Prostate gland (tissue), 2 donors: Measurements from ENCODE around the gene DLEU7. TPM values are rescaled to one million over a fixed set of nuclear protein-coding genes. Genes with fewer than 3 reads are reported as not detected.

ENCODE experiments used
- DNase-seq: peaks from one replicate; pipeline ENCODE4 v3.0.0-alpha.2; 2019; ENCODE audit warnings: low spot score
- H3K27ac ChIP-seq, 2 donors: fragments of 200-600 bp; sonication (generic); 2 replicates each; pipeline ENCODE4 v1.5.1; 2017 to 2019
- H3K27me3 ChIP-seq: fragments of 200-600 bp; sonication (generic); replicated peaks from 2 replicates; pipeline ENCODE4 v1.5.1; 2019; ENCODE audit not compliant: insufficient read depth
- H3K36me3 ChIP-seq, 2 donors: fragments of 200-600 bp; sonication (generic); 1 replicate in 1 of 2; 2 replicates in 1 of 2; pipeline versions ENCODE4 v1.5.1 to v1.8.1; 2017 to 2019
- H3K4me1 ChIP-seq: fragments of 200-600 bp; sonication (generic); replicated peaks from 2 replicates; pipeline ENCODE4 v1.5.1; 2019
- H3K4me3 ChIP-seq, 2 donors: fragments of 200-600 bp; sonication (generic); 2 replicates each; pipeline ENCODE4 v1.5.1; 2017 to 2019
- H3K9me3 ChIP-seq: fragments of 200-600 bp; sonication (generic); 2 replicates; pipeline ENCODE4 v1.5.1; 2017
- CTCF ChIP-seq, 4 experiments: fragments of 200-600 bp in 2 of 4; fragments of 450-650 bp in 2 of 4; sonication (generic) in 2 of 4; IDR thresholded peaks; 1 replicate in 3 of 4; 2 replicates in 1 of 4; pipeline ENCODE4 v1.5.1; 2016 to 2019; ENCODE audit warnings: antibody characterized with exemption in 4 of 4, mild to moderate bottlenecking in 2 of 4, moderate library complexity in 2 of 4
- POLR2A ChIP-seq: fragments of 450-650 bp; IDR thresholded peaks from one replicate; pipeline ENCODE4 v1.6.1; 2016; ENCODE audit warnings: antibody characterized with exemption, mild to moderate bottlenecking
- POLR2AphosphoS5 ChIP-seq: sonication (generic); formaldehyde crosslinking; IDR thresholded peaks from one replicate; pipeline ENCODE4 v1.6.1; 2017; ENCODE audit warnings: antibody characterized with exemption
- WGBS: methylation state at CpG from one replicate; pipeline ENCODE4 v1.1.5; 2018; 5-methylcytosine and 5-hydroxymethylcytosine counted together
- intact Hi-C: fragments of 100-400 bp; cut with DNase I; formaldehyde crosslinking; loops from one replicate; pipeline ENCODE4 v1.14.2; 2022
- total RNA-seq, 2 donors: library from RNA; depleted of rRNA; stranded (reverse); fragments of >200 nt; gene quantifications; one replicate each; pipeline ENCODE4 v1.1.0, GENCODE V29; 2016

DLEU7 gene
- total RNA-seq, 2 donors from 2014 or later = 0.09 to 0.45 TPM

GRCh38 chr13:50810998-50811397, 32.5 kb downstream of the DLEU7 start:
- Histone ChIP-seq H3K4me1 (no peaks in the 10 kb centered on the region), H3K27me3 (no peaks in the 10 kb centered on the region), H3K9me3 (no peaks in the 10 kb centered on the region), H3K36me3 (no peaks in the 10 kb centered on the region), H3K4me3 (no peak overlapping the region), H3K27ac (no peak overlapping the region)
- no peak for TF ChIP-seq CTCF (IDR thresholded peaks at IDR 0.05)
- TF ChIP-seq POLR2AphosphoS5 = no peak
- no peak for TF ChIP-seq POLR2A
- DNase-seq = no peak
- 85% methylated on average over 2 of the region's 2 CpGs for WGBS
- intact Hi-C loops = no loop called here

DNA sequence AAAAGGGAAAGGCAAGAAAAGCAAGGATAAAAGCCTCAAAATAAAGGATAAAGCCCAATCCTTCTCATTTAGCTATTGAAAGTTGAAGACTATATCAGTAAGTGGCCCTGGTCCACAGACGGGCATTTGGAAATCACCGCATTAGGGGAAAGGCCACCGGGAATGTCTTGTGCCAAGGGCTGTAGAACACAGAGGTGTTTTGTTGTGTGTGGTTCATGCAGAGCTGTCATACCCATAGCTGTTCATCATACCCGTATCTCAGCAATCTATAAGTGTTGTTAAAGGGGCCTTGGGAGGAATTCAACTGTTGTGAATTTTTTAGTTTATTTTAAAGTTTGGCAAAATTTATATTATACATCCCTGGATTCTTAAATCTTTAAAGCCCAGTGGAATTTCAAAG, 33.0 kb downstream of the DLEU7 start:
- Histone ChIP-seq H3K27me3 (no peaks in the 10 kb centered on the region), H3K9me3 (no peaks in the 10 kb centered on the region), H3K4me3 (no peak overlapping the region), H3K27ac (no peak overlapping the region), H3K4me1 (no peaks in the 10 kb centered on the region), H3K36me3 (no peaks in the 10 kb centered on the region)
- intact Hi-C loops = no loop called here
- no peak for DNase-seq
- 91% methylated on average over 4 of the region's 4 CpGs for WGBS
- TF ChIP-seq POLR2A (no peak), POLR2AphosphoS5 (no peak), CTCF (IDR thresholded peaks at IDR 0.05) (no peak)

DNA sequence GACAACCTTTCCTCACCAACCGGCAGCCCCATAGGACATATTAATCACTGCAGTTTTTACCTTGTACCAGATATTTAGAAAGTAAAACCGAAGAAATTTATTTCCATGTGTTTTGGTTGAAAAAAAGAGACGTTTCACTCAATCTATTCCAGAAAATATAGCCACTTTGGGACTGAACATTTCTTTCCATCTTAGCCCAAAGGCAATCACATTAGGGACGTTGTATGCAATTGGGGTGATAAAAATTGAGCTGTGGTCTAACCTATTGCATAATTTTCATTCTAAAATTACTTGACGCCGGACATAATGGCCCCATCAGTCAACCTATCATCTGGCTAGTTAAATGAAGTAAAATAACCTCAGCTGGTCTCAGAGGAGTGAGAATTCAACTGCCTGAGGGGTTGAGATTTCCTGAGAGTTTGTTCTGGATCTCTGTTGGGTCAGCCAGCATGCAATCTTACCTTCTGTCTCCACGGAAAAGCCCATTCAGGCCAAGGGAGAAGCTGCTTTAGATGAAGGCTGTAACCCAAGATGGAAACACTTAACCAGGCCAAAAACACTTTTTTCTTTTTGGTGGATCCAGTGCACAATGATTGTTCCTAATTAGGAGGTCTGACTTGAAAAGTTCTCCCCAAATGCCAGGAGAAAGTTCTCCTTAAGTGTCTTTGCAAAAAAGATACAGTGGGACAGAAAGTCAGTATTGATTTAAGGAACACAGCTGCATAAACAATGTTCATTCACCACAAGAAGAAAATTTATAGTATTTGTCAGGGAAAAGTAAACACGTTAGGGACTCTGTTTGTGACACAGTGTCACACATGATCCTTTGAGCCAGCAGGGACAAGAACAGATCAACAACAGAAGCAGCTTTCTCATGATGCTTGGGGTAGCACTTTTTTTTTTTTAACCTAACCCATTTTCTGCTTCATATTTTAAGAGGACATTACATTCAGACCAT, 34.1 kb downstream of the DLEU7 start:
- H3K4me1 ChIP-seq = no peaks in the 10 kb centered on the region
- DNase-seq = peak; percentile 53
- H3K9me3 ChIP-seq = no peaks in the 10 kb centered on the region
- WGBS = 61% methylated on average over 8 of the region's 8 CpGs
- TF ChIP-seq POLR2AphosphoS5 (peak; percentile 93), POLR2A (no peak)
- intact Hi-C loops = loop anchor here (10.0 kb wide), 1 partner anchor 275 kb away; no protein-coding TSS in a partner anchor
- no peak overlapping the region for H3K4me3 ChIP-seq
- H3K27ac ChIP-seq = peak overlapping the region in 1 of 2 donors; percentile 19
- no peaks in the 10 kb centered on the region for H3K36me3 ChIP-seq
- H3K27me3 ChIP-seq = no peaks in the 10 kb centered on the region

DNA sequence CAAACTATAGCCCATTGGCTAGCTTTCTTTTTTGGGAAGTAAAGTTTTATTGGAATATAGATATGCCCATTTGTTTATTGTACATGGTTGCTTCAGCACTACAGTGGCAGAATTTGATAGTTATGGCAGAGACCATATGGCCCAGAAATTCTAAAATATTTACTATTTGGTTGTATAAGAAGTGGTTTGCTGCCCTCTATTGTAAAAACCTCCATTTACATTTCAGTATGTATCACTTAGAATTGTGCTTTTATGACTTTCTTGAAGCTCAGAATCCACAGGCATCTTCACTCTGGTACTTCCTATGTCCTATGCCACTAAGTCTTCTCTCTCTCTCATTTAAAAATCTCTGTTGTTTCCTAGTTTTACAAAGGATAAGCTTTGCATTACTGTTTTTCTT, 37.7 kb downstream of the DLEU7 start:
- H3K4me1 ChIP-seq = no peaks in the 10 kb centered on the region
- H3K27ac ChIP-seq = no peak overlapping the region
- intact Hi-C loops = loop anchor here (10.0 kb wide), 1 partner anchor 271 kb away; no protein-coding TSS in a partner anchor
- TF ChIP-seq POLR2AphosphoS5 = no peak
- no peak for TF ChIP-seq CTCF (IDR thresholded peaks at IDR 0.05)
- no peak for TF ChIP-seq POLR2A
- H3K27me3 ChIP-seq = no peaks in the 10 kb centered on the region
- H3K36me3 ChIP-seq = no peaks in the 10 kb centered on the region
- no peak for DNase-seq
- H3K4me3 ChIP-seq = no peak overlapping the region
- H3K9me3 ChIP-seq = no peaks in the 10 kb centered on the region

- 53% methylated on average over 13 of the region's 13 CpGs for WGBS
- DNase-seq = peak; percentile 44
- no peak overlapping the region for H3K27ac ChIP-seq
- H3K27me3 ChIP-seq = no peaks in the 10 kb centered on the region
- H3K4me1 ChIP-seq = no peaks in the 10 kb centered on the region
- no peaks in the 10 kb centered on the region for H3K9me3 ChIP-seq
- no peaks in the 10 kb centered on the region for H3K36me3 ChIP-seq
- TF ChIP-seq CTCF (IDR thresholded peaks at IDR 0.05) (peak in 3 of 4 experiments; percentile 50 to 71 (median 64)), POLR2A (no peak)
- H3K4me3 ChIP-seq = no peak overlapping the region
- intact Hi-C loops = loop anchor here (5.0 to 10.0 kb wide), 2 partner anchors 267 to 714 kb away; no protein-coding TSS in a partner anchor
Measured at GRCh38 chr13:50801087-50801931, 42.2 kb downstream of the DLEU7 start.
